ENCODE results near the gene PLEKHM1.
"Not testable (repeated sequence)": the region's sequence is repeated elsewhere in the genome, so short reads cannot be mapped to it uniquely, and the experiment has no call there.

Gene PLEKHM1

GRCh38 chr17:45460422-45460821, 30.1 kb downstream of the PLEKHM1 start:
- DNase-seq: not testable (repeated sequence)

GRCh38 chr17:45454341-45454740, 36.2 kb downstream of the PLEKHM1 start:
- not testable (repeated sequence) for DNase-seq

- DNase-seq: not testable (repeated sequence)
These were observed 36.8 kb downstream of the PLEKHM1 start for GRCh38 chr17:45453731-45454130.

- not testable (repeated sequence) for DNase-seq
These were observed 37.3 kb downstream of the PLEKHM1 start for GRCh38 chr17:45453225-45453534.

GRCh38 chr17:45452329-45453224, 37.9 kb downstream of the PLEKHM1 start:
- not testable (repeated sequence) for DNase-seq

GRCh38 chr17:45451660-45452059, 38.9 kb downstream of the PLEKHM1 start:
- not testable (repeated sequence) for DNase-seq

- DNase-seq: no peak
These were observed 39.4 kb downstream of the PLEKHM1 start for GRCh38 chr17:45451131-45451530.

- DNase-seq: not testable (repeated sequence)
These were observed 40.7 kb downstream of the PLEKHM1 start for GRCh38 chr17:45449708-45450329.

GRCh38 chr17:45449260-45449659, 41.3 kb downstream of the PLEKHM1 start:
- DNase-seq: not testable (repeated sequence)

GRCh38 chr17:45448483-45448882, 42.0 kb downstream of the PLEKHM1 start:
- not testable (repeated sequence) for DNase-seq

- DNase-seq: not testable (repeated sequence)
These were observed 42.5 kb downstream of the PLEKHM1 start for GRCh38 chr17:45448066-45448465.

GRCh38 chr17:45447650-45448049, 42.9 kb downstream of the PLEKHM1 start:
- DNase-seq: not testable (repeated sequence)

GRCh38 chr17:45446872-45447625, 43.5 kb downstream of the PLEKHM1 start:
- not testable (repeated sequence) for DNase-seq

- not testable (repeated sequence) for DNase-seq
These were observed 44.4 kb downstream of the PLEKHM1 start for GRCh38 chr17:45445901-45446743.

GRCh38 chr17:45444856-45445820, 45.4 kb downstream of the PLEKHM1 start:
- not testable (repeated sequence) for DNase-seq

- DNase-seq: not testable (repeated sequence)
These were observed 46.2 kb downstream of the PLEKHM1 start for GRCh38 chr17:45444301-45444700.

GRCh38 chr17:45443371-45444260, 46.9 kb downstream of the PLEKHM1 start:
- not testable (repeated sequence) for DNase-seq

- no peak for DNase-seq
These were observed 48.8 kb downstream of the PLEKHM1 start for GRCh38 chr17:45441526-45442310.

GRCh38 chr17:45440839-45441515, 49.5 kb downstream of the PLEKHM1 start:
- DNase-seq: not testable (repeated sequence)
